ENCODE results near the gene AMZ1. TPM values are rescaled to one million over a fixed set of nuclear protein-coding genes. Genes with fewer than 3 reads are reported as not detected.
A peak's percentile ranks its signal among the peaks of the same experiment; 100 is the strongest.

Gene AMZ1
- total RNA-seq, 1 donor = 0.36 TPM

- H3K4me3 ChIP-seq (ENCODE audit: low read depth, low read length) = no peak overlapping the region
- DNase-seq (ENCODE audit: low read depth) = no peak
- TF ChIP-seq, protein P1, sequence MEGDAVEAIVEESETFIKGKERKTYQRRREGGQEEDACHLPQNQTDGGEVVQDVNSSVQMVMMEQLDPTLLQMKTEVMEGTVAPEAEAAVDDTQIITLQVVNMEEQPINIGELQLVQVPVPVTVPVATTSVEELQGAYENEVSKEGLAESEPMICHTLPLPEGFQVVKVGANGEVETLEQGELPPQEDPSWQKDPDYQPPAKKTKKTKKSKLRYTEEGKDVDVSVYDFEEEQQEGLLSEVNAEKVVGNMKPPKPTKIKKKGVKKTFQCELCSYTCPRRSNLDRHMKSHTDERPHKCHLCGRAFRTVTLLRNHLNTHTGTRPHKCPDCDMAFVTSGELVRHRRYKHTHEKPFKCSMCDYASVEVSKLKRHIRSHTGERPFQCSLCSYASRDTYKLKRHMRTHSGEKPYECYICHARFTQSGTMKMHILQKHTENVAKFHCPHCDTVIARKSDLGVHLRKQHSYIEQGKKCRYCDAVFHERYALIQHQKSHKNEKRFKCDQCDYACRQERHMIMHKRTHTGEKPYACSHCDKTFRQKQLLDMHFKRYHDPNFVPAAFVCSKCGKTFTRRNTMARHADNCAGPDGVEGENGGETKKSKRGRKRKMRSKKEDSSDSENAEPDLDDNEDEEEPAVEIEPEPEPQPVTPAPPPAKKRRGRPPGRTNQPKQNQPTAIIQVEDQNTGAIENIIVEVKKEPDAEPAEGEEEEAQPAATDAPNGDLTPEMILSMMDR (IDR thresholded peaks at IDR 0.05; ENCODE audit: insufficient read depth, low read length) = no peak
These were observed 27.6 kb downstream of the AMZ1 start for GRCh38 chr7:2715341-2716231.

DNA sequence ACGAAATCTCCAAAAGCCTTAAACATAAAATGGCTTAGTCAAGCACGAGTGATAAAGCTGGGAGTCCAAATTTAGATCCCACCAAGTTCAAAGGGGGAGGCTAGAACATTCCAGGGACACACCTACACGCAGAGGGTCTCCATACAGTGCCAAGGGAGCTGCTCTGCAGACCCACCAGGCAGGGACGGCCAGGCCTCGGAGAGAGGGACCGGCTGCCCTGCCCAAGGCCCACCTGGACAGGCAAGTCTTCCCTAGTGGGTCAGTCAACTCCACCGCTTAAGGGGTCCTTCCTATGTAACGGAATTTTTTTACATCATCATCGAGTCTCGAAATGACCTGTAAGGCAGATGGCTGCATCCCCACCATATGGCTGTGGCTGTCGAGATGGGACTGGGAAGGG lies 28.5 kb downstream of the AMZ1 start:
- TF ChIP-seq, protein P1 (IDR thresholded peaks at IDR 0.05; ENCODE audit: insufficient read depth, low read length) = no peak
- no peak for DNase-seq (ENCODE audit: low read depth)
- no peak overlapping the region for H3K4me3 ChIP-seq (ENCODE audit: low read depth, low read length)

DNA sequence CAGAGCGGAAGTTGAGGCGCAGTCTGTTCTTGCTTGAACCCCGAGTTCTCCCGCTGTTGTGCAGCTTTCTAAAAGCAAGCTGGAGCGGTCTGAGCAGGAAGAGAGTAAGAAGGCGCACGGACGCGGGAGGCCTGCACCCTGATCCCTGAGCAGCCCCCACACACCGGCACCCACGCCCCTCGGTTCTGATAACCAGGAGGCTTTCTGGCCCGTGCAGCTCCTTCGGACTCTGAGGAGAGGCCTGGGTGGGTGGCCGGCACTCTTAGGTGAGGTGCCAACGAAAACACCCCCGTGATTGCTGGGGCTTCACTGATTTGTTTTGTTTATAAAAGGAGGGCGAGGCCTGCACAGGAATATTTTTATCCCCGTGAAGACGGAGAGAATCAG lies 28.9 kb downstream of the AMZ1 start:
- no peak overlapping the region for H3K4me3 ChIP-seq (ENCODE audit: low read depth, low read length)
- TF ChIP-seq, protein P1 (IDR thresholded peaks at IDR 0.05; ENCODE audit: insufficient read depth, low read length) = no peak
- DNase-seq (ENCODE audit: low read depth) = no peak

DNA sequence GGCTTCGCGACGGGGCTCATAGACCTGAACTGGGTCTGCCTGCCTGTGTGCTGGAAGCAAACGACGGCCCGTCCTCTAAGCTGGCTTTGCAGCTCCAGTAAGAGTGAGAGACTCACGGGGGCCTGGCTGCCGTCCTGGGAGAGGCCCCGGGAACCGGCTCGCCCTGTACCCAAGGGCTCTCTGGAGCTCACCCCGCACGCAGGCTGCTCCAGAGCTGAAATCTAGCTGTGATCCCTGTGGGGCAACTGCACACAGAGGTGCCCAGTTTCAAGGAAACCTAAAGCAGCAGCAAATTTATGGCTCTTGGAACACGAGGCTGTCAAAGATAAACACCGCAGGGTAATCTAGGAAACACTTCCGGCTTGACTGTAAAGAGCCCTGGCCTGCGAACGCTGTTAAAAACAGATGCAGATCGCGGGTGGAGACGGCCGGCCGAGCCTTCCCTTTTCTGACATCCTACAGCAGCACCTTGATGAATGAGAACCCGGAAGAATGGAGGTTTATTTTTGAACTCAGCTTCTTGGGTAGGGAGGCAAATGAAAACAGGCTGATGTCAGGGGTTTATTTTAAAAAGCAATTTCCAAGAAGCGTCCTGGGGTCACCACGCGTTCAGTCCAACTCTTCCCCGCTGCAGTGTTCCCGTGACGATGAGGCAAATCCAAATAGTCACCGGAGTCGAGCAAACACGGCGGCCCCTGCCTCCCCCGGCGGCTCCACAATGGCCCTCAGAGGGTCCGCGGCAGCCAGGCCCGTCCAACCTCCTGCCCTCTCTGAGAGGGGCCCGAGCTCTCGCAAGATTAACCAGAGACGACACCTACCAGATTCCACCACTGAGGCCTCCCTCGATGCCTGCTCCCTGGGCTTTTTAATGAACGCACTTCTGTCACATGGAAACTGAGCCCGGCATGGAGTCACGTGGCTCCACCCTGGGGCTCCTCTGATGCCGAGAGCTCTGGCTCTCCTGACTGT lies 29.6 kb downstream of the AMZ1 start:
- no peak overlapping the region for H3K4me3 ChIP-seq (ENCODE audit: low read depth, low read length)
- DNase-seq (ENCODE audit: low read depth) = peak; percentile 54
- TF ChIP-seq, protein P1 (IDR thresholded peaks at IDR 0.05; ENCODE audit: insufficient read depth, low read length) = no peak

DNA sequence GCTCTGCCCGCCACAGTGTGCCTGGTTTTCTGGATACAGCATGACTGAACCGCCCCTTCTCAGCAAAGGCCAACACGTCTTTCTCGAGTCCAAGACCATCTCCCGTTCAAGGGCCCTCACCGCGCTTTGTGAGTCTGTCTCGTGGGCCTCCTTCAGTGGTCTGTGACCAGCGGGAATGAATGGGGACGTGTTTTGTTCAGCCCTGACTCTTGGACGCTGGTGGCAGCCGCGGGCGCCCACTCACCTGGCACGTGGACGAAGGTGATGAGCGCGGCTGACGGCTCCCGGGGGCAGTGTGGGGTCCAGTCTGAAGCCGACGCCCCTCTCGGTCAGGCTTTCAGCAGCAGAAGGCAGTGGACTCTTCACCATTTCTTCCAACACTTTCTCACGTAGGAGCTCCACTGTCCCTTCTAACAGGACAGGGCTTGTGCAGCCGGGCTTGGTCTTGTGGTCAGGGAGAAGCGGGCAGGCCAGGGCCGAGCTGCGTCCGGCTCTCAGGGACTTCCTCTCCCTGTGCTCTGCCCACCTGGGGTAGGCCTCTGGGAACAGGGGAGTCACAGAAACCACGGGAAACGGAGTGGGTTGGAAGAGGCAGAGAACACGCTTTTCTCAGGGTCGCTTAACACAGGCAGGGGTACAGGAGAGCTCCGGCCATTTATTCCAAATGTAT lies 30.4 kb downstream of the AMZ1 start:
- H3K4me3 ChIP-seq (ENCODE audit: low read depth, low read length) = no peak overlapping the region
- no peak for DNase-seq (ENCODE audit: low read depth)
- TF ChIP-seq, protein P1 (IDR thresholded peaks at IDR 0.05; ENCODE audit: insufficient read depth, low read length) = no peak

DNA sequence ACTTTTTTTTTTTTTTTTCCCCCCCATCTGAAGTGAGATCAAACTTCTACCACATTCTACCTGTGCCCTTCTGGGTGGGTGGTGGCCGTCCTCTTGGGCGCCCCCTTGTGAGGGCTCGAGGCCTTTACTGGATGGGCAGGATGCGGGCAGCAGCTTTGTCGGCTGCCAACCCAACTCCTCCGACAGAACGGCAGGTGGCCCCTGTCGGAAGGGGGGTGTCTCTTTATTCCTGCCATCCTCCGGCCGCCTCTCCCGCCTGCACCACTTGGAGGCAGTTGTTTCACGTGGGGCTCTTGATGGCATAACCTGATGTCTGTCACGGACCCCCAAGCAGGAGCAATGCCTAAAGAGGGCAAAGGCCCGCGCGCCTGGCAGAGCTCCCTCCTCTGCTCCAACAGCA lies 31.0 kb downstream of the AMZ1 start:
- TF ChIP-seq, protein P1 (IDR thresholded peaks at IDR 0.05; ENCODE audit: insufficient read depth, low read length) = peak; percentile 34
- no peak for DNase-seq (ENCODE audit: low read depth)
- no peak overlapping the region for H3K4me3 ChIP-seq (ENCODE audit: low read depth, low read length)

Data from fibroblast of the aortic adventitia (primary cell).